ENCODE measurements around the gene ATRX. TPM values are rescaled to one million over a fixed set of nuclear protein-coding genes. Genes with fewer than 3 reads are reported as not detected.
"Not testable (repeated sequence)": the region's sequence is repeated elsewhere in the genome, so short reads cannot be mapped to it uniquely, and the experiment has no call there.

Gene ATRX
- polyA plus RNA-seq, 1 donor = 40.7 TPM

GRCh38 chrX:77689376-77689775, 96.6 kb downstream of the ATRX start:
- no CpG with 5 or more reads among the region's 1 CpG for WGBS (ENCODE audit: insufficient coverage, low lambda C conversion rate)
- no peak for DNase-seq

GRCh38 chrX:77685683-77686082, 100.3 kb downstream of the ATRX start:
- H3K9me3 ChIP-seq (ENCODE audit: control insufficient read depth, low read depth, low read length); H3K27ac ChIP-seq (ENCODE audit: low read length); DNase-seq; H3K4me3 ChIP-seq (ENCODE audit: low read length); H3K27me3 ChIP-seq (ENCODE audit: control insufficient read depth, insufficient read depth, low read length); H3K4me1 ChIP-seq (ENCODE audit: control insufficient read depth, insufficient read depth, low read length): not testable (repeated sequence)
- H3K36me3 ChIP-seq (ENCODE audit: control insufficient read depth, insufficient read depth, low read length) = peaks cover 12% of the 10 kb centered on the region
- WGBS (ENCODE audit: insufficient coverage, low lambda C conversion rate) = no CpG with 5 or more reads among the region's 1 CpG

More at GRCh38 chrX:77689376-77689775, 96.6 kb downstream of the ATRX start:
- H3K4me1 ChIP-seq (ENCODE audit: control insufficient read depth, insufficient read depth, low read length) = no peaks in the 10 kb centered on the region
- H3K36me3 ChIP-seq (ENCODE audit: control insufficient read depth, insufficient read depth, low read length) = peaks cover 2% of the 10 kb centered on the region
- no peak overlapping the region for H3K4me3 ChIP-seq (ENCODE audit: low read length)
- H3K27me3 ChIP-seq (ENCODE audit: control insufficient read depth, insufficient read depth, low read length) = no peaks in the 10 kb centered on the region
- no peak overlapping the region for H3K27ac ChIP-seq (ENCODE audit: low read length)
- no peaks in the 10 kb centered on the region for H3K9me3 ChIP-seq (ENCODE audit: control insufficient read depth, low read depth, low read length)

GRCh38 chrX:77679144-77679543, 106.9 kb downstream of the ATRX start:
- H3K27me3 ChIP-seq (ENCODE audit: control insufficient read depth, insufficient read depth, low read length) = no peaks in the 10 kb centered on the region
- H3K27ac ChIP-seq (ENCODE audit: low read length) = no peak overlapping the region
- DNase-seq = no peak
- no peaks in the 10 kb centered on the region for H3K4me1 ChIP-seq (ENCODE audit: control insufficient read depth, insufficient read depth, low read length)
- WGBS (ENCODE audit: insufficient coverage, low lambda C conversion rate) = no CpG with 5 or more reads among the region's 1 CpG
- no peaks in the 10 kb centered on the region for H3K9me3 ChIP-seq (ENCODE audit: control insufficient read depth, low read depth, low read length)
- peaks cover 15% of the 10 kb centered on the region for H3K36me3 ChIP-seq (ENCODE audit: control insufficient read depth, insufficient read depth, low read length)
- no peak overlapping the region for H3K4me3 ChIP-seq (ENCODE audit: low read length)

GRCh38 chrX:77675986-77676385, 110.0 kb downstream of the ATRX start:
- no peak overlapping the region for H3K4me3 ChIP-seq (ENCODE audit: low read length)
- no peak for DNase-seq
- no peaks in the 10 kb centered on the region for H3K4me1 ChIP-seq (ENCODE audit: control insufficient read depth, insufficient read depth, low read length)
- H3K36me3 ChIP-seq (ENCODE audit: control insufficient read depth, insufficient read depth, low read length) = peaks cover 4% of the 10 kb centered on the region
- WGBS (ENCODE audit: insufficient coverage, low lambda C conversion rate) = no CpG with 5 or more reads among the region's 3 CpGs
- H3K27ac ChIP-seq (ENCODE audit: low read length) = no peak overlapping the region
- no peaks in the 10 kb centered on the region for H3K9me3 ChIP-seq (ENCODE audit: control insufficient read depth, low read depth, low read length)
- H3K27me3 ChIP-seq (ENCODE audit: control insufficient read depth, insufficient read depth, low read length) = no peaks in the 10 kb centered on the region

- WGBS (ENCODE audit: insufficient coverage, low lambda C conversion rate) = 60% methylated on average over 1 of the region's 10 CpGs
- no peak for DNase-seq
These were observed 117.4 kb downstream of the ATRX start for GRCh38 chrX:77668391-77669237.

GRCh38 chrX:77658886-77659285, 127.1 kb downstream of the ATRX start:
- 92% methylated on average over 2 of the region's 3 CpGs for WGBS (ENCODE audit: insufficient coverage, low lambda C conversion rate)
- no peak overlapping the region for H3K4me3 ChIP-seq (ENCODE audit: low read length)
- no peak for DNase-seq
- H3K36me3 ChIP-seq (ENCODE audit: control insufficient read depth, insufficient read depth, low read length) = peaks cover 3% of the 10 kb centered on the region
- no peaks in the 10 kb centered on the region for H3K27me3 ChIP-seq (ENCODE audit: control insufficient read depth, insufficient read depth, low read length)
- H3K9me3 ChIP-seq (ENCODE audit: control insufficient read depth, low read depth, low read length) = no peaks in the 10 kb centered on the region
- no peaks in the 10 kb centered on the region for H3K4me1 ChIP-seq (ENCODE audit: control insufficient read depth, insufficient read depth, low read length)
- no peak overlapping the region for H3K27ac ChIP-seq (ENCODE audit: low read length)

More at GRCh38 chrX:77668391-77669237, 117.4 kb downstream of the ATRX start:
- no peak overlapping the region for H3K27ac ChIP-seq (ENCODE audit: low read length)
- no peaks in the 10 kb centered on the region for H3K36me3 ChIP-seq (ENCODE audit: control insufficient read depth, insufficient read depth, low read length)
- H3K4me1 ChIP-seq (ENCODE audit: control insufficient read depth, insufficient read depth, low read length) = no peaks in the 10 kb centered on the region
- H3K9me3 ChIP-seq (ENCODE audit: control insufficient read depth, low read depth, low read length) = no peaks in the 10 kb centered on the region
- H3K27me3 ChIP-seq (ENCODE audit: control insufficient read depth, insufficient read depth, low read length) = no peaks in the 10 kb centered on the region
- H3K4me3 ChIP-seq (ENCODE audit: low read length) = no peak overlapping the region

GRCh38 chrX:77652095-77652494, 133.9 kb downstream of the ATRX start:
- WGBS (ENCODE audit: insufficient coverage, low lambda C conversion rate) = 100% methylated on average over 1 of the region's 5 CpGs
- Histone ChIP-seq H3K27me3 (ENCODE audit: control insufficient read depth, insufficient read depth, low read length) (no peaks in the 10 kb centered on the region), H3K27ac (ENCODE audit: low read length) (no peak overlapping the region)

GRCh38 chrX:77640702-77641101, 145.3 kb downstream of the ATRX start:
- no peak overlapping the region for H3K27ac ChIP-seq (ENCODE audit: low read length)
- no peak overlapping the region for H3K4me3 ChIP-seq (ENCODE audit: low read length)
- WGBS (ENCODE audit: insufficient coverage, low lambda C conversion rate) = no CpG with 5 or more reads among the region's 4 CpGs
- H3K27me3 ChIP-seq (ENCODE audit: control insufficient read depth, insufficient read depth, low read length) = no peaks in the 10 kb centered on the region
- no peaks in the 10 kb centered on the region for H3K9me3 ChIP-seq (ENCODE audit: control insufficient read depth, low read depth, low read length)
- no peaks in the 10 kb centered on the region for H3K4me1 ChIP-seq (ENCODE audit: control insufficient read depth, insufficient read depth, low read length)
- H3K36me3 ChIP-seq (ENCODE audit: control insufficient read depth, insufficient read depth, low read length) = peaks cover 13% of the 10 kb centered on the region
- no peak for DNase-seq

More at GRCh38 chrX:77652095-77652494, 133.9 kb downstream of the ATRX start:
- Histone ChIP-seq H3K36me3 (ENCODE audit: control insufficient read depth, insufficient read depth, low read length) (peaks cover 4% of the 10 kb centered on the region), H3K4me3 (ENCODE audit: low read length) (no peak overlapping the region), H3K4me1 (ENCODE audit: control insufficient read depth, insufficient read depth, low read length) (no peaks in the 10 kb centered on the region), H3K9me3 (ENCODE audit: control insufficient read depth, low read depth, low read length) (no peaks in the 10 kb centered on the region)
- DNase-seq = no peak

- no CpG with 5 or more reads among the region's 1 CpG for WGBS (ENCODE audit: insufficient coverage, low lambda C conversion rate)
- no peaks in the 10 kb centered on the region for H3K27me3 ChIP-seq (ENCODE audit: control insufficient read depth, insufficient read depth, low read length)
- DNase-seq = no peak
These were observed 146.2 kb downstream of the ATRX start for GRCh38 chrX:77639820-77640219.

GRCh38 chrX:77638397-77638796, 147.6 kb downstream of the ATRX start:
- Histone ChIP-seq H3K9me3 (ENCODE audit: control insufficient read depth, low read depth, low read length) (no peaks in the 10 kb centered on the region), H3K27ac (ENCODE audit: low read length) (no peak overlapping the region), H3K36me3 (ENCODE audit: control insufficient read depth, insufficient read depth, low read length) (peaks cover 23% of the 10 kb centered on the region), H3K4me1 (ENCODE audit: control insufficient read depth, insufficient read depth, low read length) (no peaks in the 10 kb centered on the region), H3K4me3 (ENCODE audit: low read length) (no peak overlapping the region), H3K27me3 (ENCODE audit: control insufficient read depth, insufficient read depth, low read length) (no peaks in the 10 kb centered on the region)
- DNase-seq = no peak
- no CpG with 5 or more reads among the region's 8 CpGs for WGBS (ENCODE audit: insufficient coverage, low lambda C conversion rate)

More at GRCh38 chrX:77639820-77640219, 146.2 kb downstream of the ATRX start:
- no peak overlapping the region for H3K27ac ChIP-seq (ENCODE audit: low read length)
- peaks cover 16% of the 10 kb centered on the region for H3K36me3 ChIP-seq (ENCODE audit: control insufficient read depth, insufficient read depth, low read length)
- H3K4me3 ChIP-seq (ENCODE audit: low read length) = no peak overlapping the region
- H3K9me3 ChIP-seq (ENCODE audit: control insufficient read depth, low read depth, low read length) = no peaks in the 10 kb centered on the region
- H3K4me1 ChIP-seq (ENCODE audit: control insufficient read depth, insufficient read depth, low read length) = no peaks in the 10 kb centered on the region

GRCh38 chrX:77635373-77635772, 150.6 kb downstream of the ATRX start:
- WGBS (ENCODE audit: insufficient coverage, low lambda C conversion rate) = no CpG with 5 or more reads among the region's 2 CpGs
- Histone ChIP-seq H3K36me3 (ENCODE audit: control insufficient read depth, insufficient read depth, low read length) (peaks cover 24% of the 10 kb centered on the region), H3K27ac (ENCODE audit: low read length) (no peak overlapping the region), H3K27me3 (ENCODE audit: control insufficient read depth, insufficient read depth, low read length) (no peaks in the 10 kb centered on the region), H3K4me3 (ENCODE audit: low read length) (no peak overlapping the region), H3K4me1 (ENCODE audit: control insufficient read depth, insufficient read depth, low read length) (no peaks in the 10 kb centered on the region), H3K9me3 (ENCODE audit: control insufficient read depth, low read depth, low read length) (no peaks in the 10 kb centered on the region)
- no peak for DNase-seq

Measured in large intestine (tissue), 3 donors.